PC-3 (cell line): Measurements from ENCODE around the gene RRP9. TPM values are rescaled to one million over a fixed set of nuclear protein-coding genes. Genes with fewer than 3 reads are reported as not detected.

ENCODE experiments used
- ATAC-seq: fragments of 200-7000 bp; cut with Tn5 transposase; 2 replicates; pipeline ENCODE4 v1.9.1; 2020; ENCODE audit warnings: mild to moderate bottlenecking, moderate library complexity
- BruUV-seq: library from RNA; stranded (reverse); fragments of 400-500 nt; replicated peaks from 2 replicates; lab custom pipeline; 2021; lab: Mats Ljungman, UMichigan
- CTCF ChIA-PET: fragments of 300-600 bp; sonication (Branson Sonifier 250); formaldehyde crosslinking; loops from one replicate; lab custom pipeline; 2022; ENCODE audit warnings: antibody characterized with exemption; lab: Charles Lee
- POLR2A ChIA-PET: fragments of 300-600 bp; sonication (Branson Sonifier 250); formaldehyde crosslinking; loops from one replicate; lab custom pipeline; 2022; ENCODE audit warnings: antibody characterized with exemption; ENCODE audit not compliant: unreplicated experiment; lab: Charles Lee
- DNase-seq: peaks from one replicate; pipeline ENCODE4 v3.0.0-alpha.2; 2015
- H2AFZ ChIP-seq: fragments of 300-600 bp; sonication (generic); 2 replicates; pipeline ENCODE4 v1.6.0; 2016; ENCODE audit warnings: antibody characterized with exemption, low read length
- H3F3A ChIP-seq: fragments of 300-600 bp; sonication (generic); one replicate; pipeline ENCODE4 v1.6.0; 2017; ENCODE audit warnings: antibody characterized with exemption, low read length, control low read depth, mild to moderate bottlenecking; ENCODE audit not compliant: unreplicated experiment
- H3K27ac ChIP-seq: fragments of 300-600 bp; sonication (generic); 2 replicates; pipeline ENCODE4 v1.5.1; 2016; ENCODE audit warnings: mild to moderate bottlenecking, low read length
- H3K27me3 ChIP-seq: fragments of 300-600 bp; sonication (generic); 2 replicates; pipeline ENCODE4 v1.6.1; 2016; ENCODE audit warnings: low read length, mixed read lengths
- H3K36me3 ChIP-seq: fragments of 300-600 bp; sonication (generic); 2 replicates; pipeline ENCODE4 v1.6.1; 2016; ENCODE audit warnings: low read depth, mixed run types, low read length, mixed read lengths
- H3K4me1 ChIP-seq: fragments of 300-600 bp; sonication (generic); 2 replicates; pipeline ENCODE4 v1.5.1; 2016; ENCODE audit warnings: low read length; ENCODE audit not compliant: insufficient read depth
- H3K4me2 ChIP-seq: fragments of 300-600 bp; sonication (generic); 2 replicates; pipeline ENCODE4 v1.6.0; 2016; ENCODE audit warnings: low read length
- H3K4me3 ChIP-seq: fragments of 300-600 bp; sonication (generic); 2 replicates; pipeline ENCODE4 v1.5.1; 2016; ENCODE audit warnings: mild to moderate bottlenecking, low read length, mixed read lengths
- H3K79me2 ChIP-seq: fragments of 300-600 bp; sonication (generic); 2 replicates; pipeline ENCODE4 v1.6.1; 2017; ENCODE audit warnings: low read length, mixed read lengths
- H3K9ac ChIP-seq: fragments of 300-600 bp; sonication (generic); 2 replicates; pipeline ENCODE4 v1.6.0; 2016; ENCODE audit warnings: mild to moderate bottlenecking, low read length
- H3K9me2 ChIP-seq: fragments of 300-600 bp; sonication (generic); replicated peaks from 2 replicates; pipeline ENCODE4 v1.6.1; 2016; ENCODE audit warnings: mixed run types, low read length, mixed read lengths
- H3K9me3 ChIP-seq: fragments of 300-600 bp; sonication (generic); 2 replicates; pipeline ENCODE4 v1.6.1; 2016; ENCODE audit warnings: low read length, mixed read lengths
- H4K20me1 ChIP-seq: fragments of 300-600 bp; sonication (generic); 2 replicates; pipeline ENCODE4 v1.6.1; 2016; ENCODE audit warnings: low read length, mixed read lengths
- CTCF ChIP-seq: fragments of 300-600 bp; sonication (generic); conservative IDR thresholded peaks from 2 replicates; pipeline ENCODE4 v1.5.1; 2017; ENCODE audit warnings: antibody characterized with exemption, low read depth, mild to moderate bottlenecking, low read length
- EZH2 ChIP-seq: fragments of 300-600 bp; sonication (generic); IDR thresholded peaks from one replicate; pipeline ENCODE4 v1.6.1; 2017; ENCODE audit warnings: antibody characterized with exemption, mild to moderate bottlenecking, low read length; ENCODE audit not compliant: unreplicated experiment
- EZH2phosphoT487 ChIP-seq: fragments of 300-600 bp; sonication (generic); IDR thresholded peaks from 2 replicates; pipeline ENCODE4 v1.6.1; 2018; ENCODE audit warnings: mild to moderate bottlenecking, antibody characterized with exemption, low read length, borderline replicate concordance
- intact Hi-C: fragments of 100-400 bp; cut with micrococcal nuclease; formaldehyde crosslinking; loops from 2 replicates; pipeline ENCODE4 v1.9.0; 2023
- total RNA-seq: library from RNA; depleted of rRNA; stranded (reverse); fragments of >200 nt; gene quantifications from 2 replicates; pipeline ENCODE4 v1.2.3, GENCODE V29; 2014

RRP9 gene
- total RNA-seq, 1 experiment from 2014 or later, result 95.0 TPM

DNA sequence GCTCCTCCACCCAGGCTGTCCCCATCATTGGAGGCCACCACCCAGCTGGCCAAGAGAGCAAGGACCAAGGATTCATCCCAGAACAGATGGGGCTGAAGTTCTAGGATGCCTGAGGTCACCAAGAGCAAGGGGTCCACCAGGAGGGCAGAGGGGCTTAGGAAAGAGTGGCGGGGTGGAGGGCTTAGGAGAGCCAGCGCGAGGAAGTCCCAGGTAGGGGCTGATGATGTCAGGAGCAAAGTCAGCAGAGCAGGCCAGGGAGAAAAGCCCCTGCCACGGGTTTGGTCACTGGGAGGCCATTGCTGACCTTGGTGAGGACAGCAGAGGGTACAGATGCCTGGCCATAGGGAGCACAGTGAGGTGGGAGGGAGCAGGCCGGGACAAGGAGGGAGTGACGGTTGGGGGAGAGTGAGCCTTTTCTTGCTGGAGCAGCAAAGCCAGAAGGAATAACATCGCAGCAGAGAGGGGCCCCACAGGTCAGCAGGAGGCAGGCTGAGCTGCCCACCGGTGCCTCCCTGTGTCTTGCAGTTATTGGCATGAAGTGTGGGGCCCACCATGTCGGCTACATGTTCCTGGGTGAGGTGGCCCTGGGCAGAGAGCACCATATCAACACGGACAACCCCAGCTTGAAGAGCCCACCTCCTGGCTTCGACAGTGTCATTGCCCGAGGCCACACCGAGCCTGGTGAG is 5.7 kb upstream of the RRP9 start:
- no peak overlapping the region for H2AFZ ChIP-seq
- no peak overlapping the region for H3K9ac ChIP-seq
- no peak for TF ChIP-seq EZH2
- no peak for TF ChIP-seq EZH2phosphoT487
- no peak for TF ChIP-seq CTCF
- BruUV-seq, result no TSS peak
- H3K79me2 ChIP-seq, result no peaks in the 10 kb centered on the region
- H3K27ac ChIP-seq, result no peak overlapping the region
- no peak for DNase-seq
- H3K4me1 ChIP-seq, result peaks cover 12% of the 10 kb centered on the region
- H3K9me3 ChIP-seq, result no peaks in the 10 kb centered on the region
- no peak overlapping the region for H3K4me3 ChIP-seq
- ChIA-PET POLR2A (no interaction called here), CTCF (no interaction called here)
- no peaks in the 10 kb centered on the region for H3F3A ChIP-seq
- H3K36me3 ChIP-seq, result no peaks in the 10 kb centered on the region
- H4K20me1 ChIP-seq, result no peaks in the 10 kb centered on the region
- no peaks in the 10 kb centered on the region for H3K27me3 ChIP-seq
- no peaks in the 10 kb centered on the region for H3K9me2 ChIP-seq
- no peak for ATAC-seq
- no peak overlapping the region for H3K4me2 ChIP-seq
- intact Hi-C loops, result no loop called here

GRCh38 chr3:51946796-51947195 is 5.1 kb upstream of the RRP9 start:
- peaks cover 14% of the 10 kb centered on the region for H3K4me1 ChIP-seq
- no peak overlapping the region for H2AFZ ChIP-seq
- intact Hi-C loops, result no loop called here
- POLR2A ChIA-PET, result no interaction called here
- ATAC-seq (no peak), DNase-seq (no peak)
- no peaks in the 10 kb centered on the region for H3K9me2 ChIP-seq
- H3K27me3 ChIP-seq, result no peaks in the 10 kb centered on the region
- no peaks in the 10 kb centered on the region for H3F3A ChIP-seq
- H3K79me2 ChIP-seq, result no peaks in the 10 kb centered on the region
- no peaks in the 10 kb centered on the region for H3K9me3 ChIP-seq
- no peak overlapping the region for H3K9ac ChIP-seq
- no peak overlapping the region for H3K4me2 ChIP-seq
- no peak overlapping the region for H3K27ac ChIP-seq
- H3K4me3 ChIP-seq, result no peak overlapping the region
- no peak for TF ChIP-seq CTCF
- TF ChIP-seq EZH2, result no peak
- no peaks in the 10 kb centered on the region for H3K36me3 ChIP-seq
- no peaks in the 10 kb centered on the region for H4K20me1 ChIP-seq
- CTCF ChIA-PET, result no interaction called here
- no TSS peak for BruUV-seq

DNA sequence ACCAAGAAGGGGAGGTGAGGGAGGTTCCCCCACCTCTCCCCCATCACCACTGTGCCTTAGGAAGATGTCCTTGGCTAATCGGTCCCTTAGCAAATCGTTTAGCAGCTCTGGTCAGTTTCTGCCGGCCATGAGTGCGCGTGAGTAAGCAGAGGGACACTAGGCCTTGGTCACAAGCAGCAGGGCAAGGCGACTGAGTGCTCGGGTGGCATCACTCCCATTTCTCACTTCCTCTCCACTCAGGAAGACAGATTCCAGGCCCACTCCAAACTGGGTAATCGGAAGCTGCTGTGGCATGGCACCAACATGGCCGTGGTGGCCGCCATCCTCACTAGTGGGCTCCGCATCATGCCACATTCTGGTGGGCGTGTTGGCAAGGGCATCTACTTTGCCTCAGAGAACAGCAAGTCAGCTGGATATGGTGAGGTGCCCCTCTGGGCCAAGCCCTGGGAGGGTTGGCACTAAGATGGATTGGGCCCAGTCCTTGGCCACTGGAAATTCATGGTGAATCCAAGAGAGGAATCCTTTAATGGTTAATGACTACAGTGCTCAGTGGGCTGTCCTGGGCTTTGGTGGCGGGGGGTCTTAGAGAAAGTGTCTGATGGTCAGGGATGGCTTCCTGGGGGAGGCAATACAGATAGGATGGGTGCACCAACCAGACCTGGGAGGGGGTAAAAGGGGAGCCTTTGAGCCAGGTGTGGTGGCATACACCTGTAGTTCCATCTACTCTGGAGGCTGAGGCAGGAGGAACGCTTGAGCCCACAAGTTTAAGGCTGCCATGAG is 4.4 kb upstream of the RRP9 start:
- ChIA-PET CTCF (no interaction called here), POLR2A (no interaction called here)
- TF ChIP-seq CTCF (no peak), EZH2phosphoT487 (no peak), EZH2 (no peak)
- peaks cover 14% of the 10 kb centered on the region for H3K4me1 ChIP-seq
- peaks cover 6% of the 10 kb centered on the region for H3K79me2 ChIP-seq
- H3K36me3 ChIP-seq, result no peaks in the 10 kb centered on the region
- BruUV-seq, result no TSS peak
- H3K9ac ChIP-seq, result no peak overlapping the region
- H3K4me2 ChIP-seq, result no peak overlapping the region
- no peaks in the 10 kb centered on the region for H3K27me3 ChIP-seq
- H3K27ac ChIP-seq, result no peak overlapping the region
- intact Hi-C loops, result no loop called here
- H3F3A ChIP-seq, result no peaks in the 10 kb centered on the region
- no peaks in the 10 kb centered on the region for H3K9me3 ChIP-seq
- no peak overlapping the region for H3K4me3 ChIP-seq
- no peaks in the 10 kb centered on the region for H3K9me2 ChIP-seq
- no peak overlapping the region for H2AFZ ChIP-seq
- DNase-seq, result no peak
- ATAC-seq, result no peak
- no peaks in the 10 kb centered on the region for H4K20me1 ChIP-seq
